HepG2 (cell line): ENCODE results near the gene TRIM25. TPM values are rescaled to one million over a fixed set of nuclear protein-coding genes. Genes with fewer than 3 reads are reported as not detected.

Experiments used
- CSRNP2 ChIP-seq: sonication (generic); formaldehyde crosslinking; conservative IDR thresholded peaks from 2 replicates; pipeline ENCODE4 v1.8.0; 2022; ENCODE audit warnings: low read depth, missing genetic modification reagents
- FOXP4 ChIP-seq: sonication (generic); formaldehyde crosslinking; IDR thresholded peaks from 2 replicates; pipeline ENCODE4 v1.4.0; 2020; ENCODE audit warnings: missing genetic modification reagents
- HBP1 ChIP-seq: IDR thresholded peaks from 2 replicates; pipeline ENCODE4 v1.6.1; 2016; ENCODE audit warnings: low read depth, control low read depth
- IRF1 ChIP-seq: sonication (generic); formaldehyde crosslinking; IDR thresholded peaks from 2 replicates; pipeline ENCODE4 v1.4.0; 2020; ENCODE audit warnings: low read depth, mild to moderate bottlenecking, missing genetic modification reagents
- MAFK ChIP-seq, 2 experiments: IDR thresholded peaks in 1 of 2; conservative IDR thresholded peaks in 1 of 2; 2 replicates each; pipeline ENCODE4 v1.6.1; 2011; ENCODE audit warnings: improper control_type of control experiment in 2 of 2, low read length in 2 of 2
- NPAS2 ChIP-seq: sonication (generic); formaldehyde crosslinking; IDR thresholded peaks from 2 replicates; pipeline ENCODE4 v1.8.0; 2022; ENCODE audit warnings: mild to moderate bottlenecking, missing genetic modification reagents, borderline replicate concordance
- PRMT3 ChIP-seq: sonication (generic); formaldehyde crosslinking; IDR thresholded peaks from 2 replicates; pipeline ENCODE4 v1.8.1; 2022; ENCODE audit warnings: low read depth, mild to moderate bottlenecking, moderate library complexity, missing genetic modification reagents, borderline replicate concordance
- RFXANK ChIP-seq: IDR thresholded peaks from 2 replicates; pipeline ENCODE4 v1.6.1; 2016
- RFXAP ChIP-seq: sonication (generic); formaldehyde crosslinking; IDR thresholded peaks from 2 replicates; pipeline ENCODE4 v1.4.0; 2020; ENCODE audit warnings: missing genetic modification reagents, borderline replicate concordance
- SAP130 ChIP-seq: IDR thresholded peaks from 2 replicates; pipeline ENCODE4 v1.6.1; 2016; ENCODE audit warnings: low read depth
- SRY ChIP-seq: sonication (generic); formaldehyde crosslinking; IDR thresholded peaks from 2 replicates; pipeline ENCODE4 v1.8.0; 2022; ENCODE audit warnings: mild to moderate bottlenecking, missing genetic modification reagents
- ZBTB34 ChIP-seq: sonication (generic); formaldehyde crosslinking; IDR thresholded peaks from 2 replicates; pipeline ENCODE4 v1.8.0; 2022; ENCODE audit warnings: mild to moderate bottlenecking, missing genetic modification reagents
- ZBTB43 ChIP-seq: sonication (generic); formaldehyde crosslinking; conservative IDR thresholded peaks from 2 replicates; pipeline ENCODE4 v1.4.0; 2020; ENCODE audit warnings: missing genetic modification reagents
- ZNF224 ChIP-seq: sonication (generic); formaldehyde crosslinking; IDR thresholded peaks from 2 replicates; pipeline ENCODE4 v1.5.0; 2020; ENCODE audit warnings: mild to moderate bottlenecking, missing genetic modification reagents
- ZNF850 ChIP-seq: sonication (generic); formaldehyde crosslinking; conservative IDR thresholded peaks from 2 replicates; pipeline ENCODE4 v1.9.0; 2021; ENCODE audit warnings: mild to moderate bottlenecking, missing genetic modification reagents
- polyA plus RNA-seq, 8 experiments: library from polyadenylated mRNA; depleted of rRNA in 3 of 8; stranded (reverse) in 7 of 8; unstranded in 1 of 8; fragments of >200 nt; fragmentation: Illumina TruSeq in 4 of 8; extraction: Trizol in 4 of 8; gene quantifications; 2 replicates each; pipeline versions ENCODE4 v1.2.1 to v1.2.3, GENCODE V29; 2011 to 2016; ENCODE audit warnings: low read depth in 4 of 8, missing spikeins in 1 of 8, mixed read lengths in 1 of 8; ENCODE audit not compliant: insufficient read depth in 1 of 8
- total RNA-seq, 5 experiments: library from RNA; depleted of rRNA; stranded (reverse); fragments of >200 nt; fragmentation: Illumina TruSeq; extraction: Trizol; gene quantifications; 2 replicates each; pipeline ENCODE4 v1.2.3, GENCODE V29; 2016; ENCODE audit warnings: low read depth in 1 of 5

Gene TRIM25
- total and polyA plus RNA-seq, 2 of the 13 experiments (the other 11 are each of a cell fraction or from before 2014, with no cell fraction given) = 30.8 to 42.2 TPM

GRCh38 chr17:56910509-56911235, 3.2 kb downstream of the TRIM25 start (continued):
- TF ChIP-seq IRF1 (CRISPR knock-in tag) = no peak
- no peak for TF ChIP-seq MAFK (conservative IDR thresholded peaks at IDR 0.05 in 1 of 2, IDR thresholded peaks at IDR 0.05 in 1 of 2; ENCODE audit: low read length in 2 of 2)
- no peak for TF ChIP-seq SRY (CRISPR knock-in tag)
- TF ChIP-seq RFXAP (CRISPR knock-in tag) = no peak
- TF ChIP-seq PRMT3 (CRISPR knock-in tag) = no peak
- TF ChIP-seq HBP1 (CRISPR knock-in tag) = 0 out of 2 replicates have a peak, but pooled peaks have one; percentile 7
- no peak for TF ChIP-seq FOXP4
- TF ChIP-seq ZBTB43 (CRISPR knock-in tag) = no peak
- TF ChIP-seq SAP130 (CRISPR knock-in tag) = no peak
- TF ChIP-seq RFXANK = no peak
- no peak for TF ChIP-seq ZBTB34 (CRISPR knock-in tag)
- TF ChIP-seq ZNF224 (CRISPR knock-in tag) = no peak
- TF ChIP-seq ZNF850 (CRISPR knock-in tag) = no peak
- no peak for TF ChIP-seq NPAS2
- TF ChIP-seq CSRNP2 (CRISPR knock-in tag) = no peak
- TF ChIP-seq, all 625 proteins: peak for 17
